GM18526 (cell line): Measurements from ENCODE around the gene MTRF1.

ENCODE experiments used
- POLR2A ChIP-seq: IDR thresholded peaks from 3 replicates; pipeline ENCODE4 v1.6.1; 2011; ENCODE audit not compliant: insufficient read length; ENCODE audit errors: extremely low read depth

MTRF1 gene

GRCh38 chr13:41246969-41247680 is 16.3 kb downstream of the MTRF1 start:
- no peak for TF ChIP-seq POLR2A

DNA sequence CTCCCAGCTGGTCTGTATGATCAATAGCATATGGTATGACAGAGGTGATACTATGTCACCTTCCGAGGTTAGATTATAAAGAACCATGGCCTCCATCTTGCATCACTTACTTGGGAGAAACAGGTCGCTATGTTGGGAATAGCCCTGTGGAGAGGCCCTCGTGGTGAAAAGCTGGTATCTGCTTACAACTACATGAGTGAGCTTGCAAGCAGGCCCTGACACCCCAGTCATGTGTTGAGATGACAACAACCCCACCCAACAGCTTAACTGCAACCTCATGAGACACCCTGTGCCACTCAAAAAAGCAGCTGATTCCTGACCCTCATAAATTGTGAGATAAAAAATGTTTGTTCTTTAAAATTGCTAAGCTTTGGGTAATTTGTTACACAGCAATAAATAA is 18.8 kb downstream of the MTRF1 start:
- no peak for TF ChIP-seq POLR2A

GRCh38 chr13:41241626-41242025 is 21.8 kb downstream of the MTRF1 start:
- no peak for TF ChIP-seq POLR2A

DNA sequence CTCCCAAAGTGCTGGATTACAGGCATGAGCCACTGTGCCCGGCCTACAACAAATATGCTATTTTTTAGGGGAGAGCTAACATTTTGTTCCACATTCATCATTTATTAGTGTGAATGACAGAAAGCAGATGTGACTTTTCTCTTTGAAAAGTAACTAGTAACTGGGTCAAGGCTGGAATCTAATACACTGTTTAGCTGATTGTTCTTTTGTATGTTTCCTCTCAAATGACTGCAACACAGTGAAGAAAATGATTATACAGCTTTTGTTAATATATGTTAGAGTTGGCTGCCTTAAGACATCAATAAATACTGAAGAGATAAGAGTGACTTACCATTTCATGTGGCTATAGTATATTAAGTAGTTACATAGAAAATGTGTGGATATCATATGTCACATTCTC is 27.0 kb downstream of the MTRF1 start:
- TF ChIP-seq POLR2A: no peak

DNA sequence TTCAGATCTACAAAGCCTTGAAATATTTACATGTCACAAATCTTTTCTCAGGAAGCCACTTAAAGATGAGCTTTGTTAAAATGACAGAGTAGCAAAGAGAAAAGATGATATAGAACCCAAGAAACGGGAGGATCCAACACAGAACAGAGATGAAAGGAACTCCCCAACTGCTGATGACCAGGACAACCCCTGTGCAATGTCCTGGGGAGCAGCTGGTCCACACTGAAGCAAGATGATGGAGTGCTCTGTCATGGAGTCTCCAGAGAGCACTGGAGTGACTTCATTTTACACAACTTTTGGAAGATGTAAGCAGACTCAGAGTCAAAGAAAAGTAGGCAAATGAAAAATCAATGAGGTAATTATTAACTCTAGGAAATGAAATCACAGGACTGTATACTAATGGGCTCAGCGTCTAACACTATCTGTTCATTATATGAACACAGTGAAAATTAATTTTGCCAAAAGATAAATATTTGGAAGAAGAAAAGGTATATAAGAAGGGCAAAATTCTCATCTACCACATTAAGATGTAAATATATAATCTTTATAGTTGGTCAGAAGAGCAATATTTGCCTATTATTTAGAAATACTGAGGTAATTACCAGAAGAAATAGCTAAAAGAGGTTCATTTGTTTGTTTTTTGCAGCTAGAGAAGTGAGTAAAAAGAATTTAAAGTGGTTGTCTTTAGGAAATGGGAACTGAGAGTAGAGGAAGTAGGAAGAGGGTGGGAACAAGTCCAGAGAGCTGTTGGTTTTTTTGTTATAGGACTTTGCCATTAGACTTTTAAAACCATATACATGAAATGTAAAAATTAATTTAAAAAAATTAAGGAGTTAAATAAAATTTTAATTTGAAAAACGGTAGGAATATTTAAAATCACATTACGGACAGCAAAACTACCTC is 30.5 kb downstream of the MTRF1 start:
- TF ChIP-seq POLR2A: no peak

- TF ChIP-seq POLR2A: no peak
Measured at GRCh38 chr13:41231786-41232185, 31.6 kb downstream of the MTRF1 start.

DNA sequence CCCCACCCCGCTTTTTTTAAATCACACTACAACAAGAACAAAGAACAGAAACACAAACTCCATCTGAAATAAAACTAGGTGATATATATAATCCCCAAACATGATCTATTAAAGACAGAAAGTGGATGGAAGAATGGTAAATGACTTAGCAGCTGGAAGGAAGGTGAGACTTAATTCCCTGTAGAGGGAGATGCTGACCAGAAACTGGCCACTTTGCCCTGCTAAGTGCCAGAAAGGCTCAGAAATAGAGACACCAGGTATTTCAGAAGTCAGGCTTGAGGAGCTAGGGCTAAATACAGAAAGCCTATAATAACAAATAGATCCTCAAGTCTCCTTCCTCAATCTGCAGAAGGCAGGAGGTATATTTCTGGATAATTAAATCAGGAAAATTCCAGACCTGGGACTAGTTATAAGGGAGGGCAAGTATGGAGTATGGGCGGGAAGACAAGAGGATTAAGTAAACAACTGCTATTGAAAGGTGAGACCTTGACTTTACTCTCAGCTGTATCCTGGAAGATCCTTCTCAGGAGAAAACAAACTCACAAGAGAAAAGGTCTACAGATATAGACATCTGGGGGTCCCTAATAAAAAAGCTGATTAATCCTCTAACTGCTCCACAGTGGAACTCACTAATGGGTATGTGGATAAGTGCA is 32.2 kb downstream of the MTRF1 start:
- no peak for TF ChIP-seq POLR2A

GRCh38 chr13:41229356-41229755 is 34.0 kb downstream of the MTRF1 start:
- TF ChIP-seq POLR2A: no peak

GRCh38 chr13:41224113-41225110 is 39.0 kb downstream of the MTRF1 start:
- no peak for TF ChIP-seq POLR2A

DNA sequence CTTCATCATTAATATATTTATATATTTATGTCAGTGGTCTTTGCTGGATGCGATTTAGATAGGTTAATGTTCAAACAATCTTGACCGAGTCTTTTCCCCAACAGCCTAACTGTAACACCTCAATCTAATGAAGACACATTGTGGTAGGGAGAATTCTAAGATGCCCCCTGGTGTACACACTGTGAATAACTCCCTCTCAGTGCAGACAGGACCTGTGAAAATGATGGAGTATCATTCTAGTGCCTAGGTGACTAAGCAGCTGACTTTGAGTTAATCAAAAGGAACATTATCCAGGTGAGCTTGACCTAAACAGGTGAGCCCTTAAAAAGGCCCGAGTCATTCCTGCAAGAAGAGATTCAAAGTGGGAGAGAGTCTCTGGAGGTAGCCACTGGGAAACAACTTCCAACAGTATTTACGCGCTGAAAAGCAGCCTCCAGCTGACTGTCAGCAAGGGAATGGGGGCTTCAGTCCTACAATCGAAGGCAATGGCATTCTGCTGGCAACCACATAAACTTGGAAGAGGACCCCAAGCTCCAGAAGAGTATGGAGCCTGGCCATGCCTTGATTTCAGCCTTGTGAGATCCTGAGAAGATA is 41.0 kb downstream of the MTRF1 start:
- TF ChIP-seq POLR2A: no peak

DNA sequence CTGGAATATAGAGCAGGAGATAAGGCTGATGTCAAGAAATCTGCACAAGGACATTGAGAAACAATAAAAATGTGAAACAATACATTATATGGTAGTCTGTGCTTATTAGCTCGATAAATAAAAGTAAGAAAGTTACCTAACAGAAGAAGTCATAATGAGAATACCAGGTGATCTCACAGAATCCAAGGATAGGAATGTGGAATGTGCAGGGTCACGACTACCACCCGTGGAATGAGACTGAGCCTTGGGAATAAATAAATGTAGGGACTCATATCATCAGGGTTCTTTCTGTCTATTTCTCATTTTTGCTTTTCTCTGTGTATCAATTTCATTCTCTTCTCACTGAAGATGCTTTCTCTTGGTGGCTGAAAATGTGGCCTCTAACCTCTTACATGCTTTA is 43.0 kb downstream of the MTRF1 start:
- TF ChIP-seq POLR2A: no peak

DNA sequence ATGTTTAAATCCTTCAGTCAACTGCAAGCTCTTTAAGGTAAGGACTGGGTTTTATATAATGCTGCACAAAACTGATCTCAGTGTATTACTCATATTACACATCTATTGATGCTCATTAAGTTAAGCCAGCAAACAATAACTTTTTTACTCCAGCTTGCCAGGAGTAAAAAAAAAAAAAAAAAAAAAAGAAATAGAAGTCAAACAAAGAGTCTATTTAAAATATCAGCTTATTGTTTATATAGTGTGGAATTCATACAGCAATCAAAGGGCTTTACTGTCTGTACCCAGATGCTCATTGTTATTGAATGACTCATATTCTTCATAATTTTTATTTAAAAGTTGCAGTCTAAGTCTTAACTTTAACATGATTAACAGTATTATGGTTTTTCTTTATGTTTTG is 47.2 kb downstream of the MTRF1 start:
- TF ChIP-seq POLR2A: no peak

DNA sequence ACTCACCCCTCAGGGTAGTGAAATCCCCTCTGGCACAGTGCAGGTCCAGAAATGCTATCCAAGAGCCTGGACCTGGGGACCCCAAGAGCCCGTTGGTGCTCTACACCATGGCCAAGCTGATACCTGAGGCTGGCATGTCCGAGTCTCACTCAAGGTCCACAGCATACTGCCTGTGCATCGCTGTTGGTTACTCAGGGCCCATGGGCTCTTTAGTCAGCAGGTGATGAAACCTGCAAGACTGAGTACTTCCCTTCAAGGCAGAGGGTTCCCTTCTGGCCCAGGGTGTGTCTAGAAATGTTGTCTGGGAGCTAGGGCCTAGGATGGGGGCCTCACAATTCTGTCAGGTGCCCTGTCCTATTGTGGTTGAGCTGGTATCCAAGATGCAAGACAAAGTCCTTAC is 49.5 kb downstream of the MTRF1 start:
- no peak for TF ChIP-seq POLR2A

- TF ChIP-seq POLR2A: no peak
Measured at GRCh38 chr13:41213316-41213715, 50.1 kb downstream of the MTRF1 start.

- TF ChIP-seq POLR2A: no peak
Measured at GRCh38 chr13:41212881-41213280, 50.5 kb downstream of the MTRF1 start.

- TF ChIP-seq POLR2A: no peak
Measured at GRCh38 chr13:41211062-41211461, 52.3 kb downstream of the MTRF1 start.
